ENCODE data around the gene KRTAP5-6. TPM values are rescaled to one million over a fixed set of nuclear protein-coding genes. Genes with fewer than 3 reads are reported as not detected.

Gene KRTAP5-6, protein sequence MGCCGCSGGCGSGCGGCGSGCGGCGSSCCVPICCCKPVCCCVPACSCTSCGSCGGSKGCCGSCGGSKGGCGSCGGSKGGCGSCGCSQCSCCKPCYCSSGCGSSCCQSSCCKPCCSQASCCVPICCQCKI
- not detected for total RNA-seq

DNA sequence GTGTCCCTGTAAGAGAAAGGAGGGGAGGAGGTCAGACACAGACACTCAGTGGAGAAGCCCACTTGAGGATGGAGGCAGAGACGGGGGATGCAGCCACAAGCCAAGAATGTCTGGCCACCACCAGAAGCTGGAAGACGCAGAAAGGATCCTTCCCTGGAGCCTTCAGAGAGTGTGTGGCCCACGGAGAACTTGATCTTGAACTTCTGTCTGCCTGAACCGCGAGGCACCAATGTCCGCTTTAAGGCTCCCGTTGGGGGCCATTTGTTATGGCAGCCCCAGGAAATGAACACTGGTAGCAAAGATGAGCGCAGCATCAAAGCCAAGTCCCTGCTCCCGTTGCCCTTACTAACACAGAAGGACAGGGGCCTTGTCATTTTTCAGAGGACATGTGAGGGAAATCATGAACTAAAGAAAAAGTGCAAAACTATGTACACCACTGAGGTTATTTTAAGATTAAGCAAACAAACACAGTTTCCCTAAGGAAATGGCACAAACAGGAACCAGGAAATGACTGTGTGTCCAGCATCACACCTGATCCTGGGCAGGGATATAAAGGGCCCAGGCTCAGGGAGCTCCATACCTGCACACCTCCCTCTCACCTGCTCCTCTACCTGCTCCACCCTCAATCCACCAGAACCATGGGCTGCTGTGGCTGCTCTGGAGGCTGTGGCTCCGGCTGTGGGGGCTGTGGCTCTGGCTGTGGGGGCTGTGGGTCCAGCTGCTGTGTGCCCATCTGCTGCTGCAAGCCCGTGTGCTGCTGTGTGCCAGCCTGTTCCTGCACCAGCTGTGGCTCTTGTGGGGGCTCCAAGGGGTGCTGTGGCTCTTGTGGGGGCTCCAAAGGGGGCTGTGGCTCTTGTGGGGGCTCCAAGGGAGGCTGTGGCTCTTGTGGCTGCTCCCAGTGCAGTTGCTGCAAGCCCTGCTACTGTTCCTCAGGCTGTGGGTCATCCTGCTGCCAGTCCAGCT lies at the start of gene KRTAP5-6:
Gene KRTAP5-6 (plus strand): TSS at position 588 of the 963 bp plus-strand sequence. CDS start 51 bp downstream, at position 639.
- H3K36me3 Mint-ChIP-seq = peaks cover 5% of the 10 kb centered on the region
- H3K4me3 Mint-ChIP-seq = peak within 1 kb of the TSS; percentile 2
- peaks cover 4% of the 10 kb centered on the region for H3K9me3 Mint-ChIP-seq

DNA sequence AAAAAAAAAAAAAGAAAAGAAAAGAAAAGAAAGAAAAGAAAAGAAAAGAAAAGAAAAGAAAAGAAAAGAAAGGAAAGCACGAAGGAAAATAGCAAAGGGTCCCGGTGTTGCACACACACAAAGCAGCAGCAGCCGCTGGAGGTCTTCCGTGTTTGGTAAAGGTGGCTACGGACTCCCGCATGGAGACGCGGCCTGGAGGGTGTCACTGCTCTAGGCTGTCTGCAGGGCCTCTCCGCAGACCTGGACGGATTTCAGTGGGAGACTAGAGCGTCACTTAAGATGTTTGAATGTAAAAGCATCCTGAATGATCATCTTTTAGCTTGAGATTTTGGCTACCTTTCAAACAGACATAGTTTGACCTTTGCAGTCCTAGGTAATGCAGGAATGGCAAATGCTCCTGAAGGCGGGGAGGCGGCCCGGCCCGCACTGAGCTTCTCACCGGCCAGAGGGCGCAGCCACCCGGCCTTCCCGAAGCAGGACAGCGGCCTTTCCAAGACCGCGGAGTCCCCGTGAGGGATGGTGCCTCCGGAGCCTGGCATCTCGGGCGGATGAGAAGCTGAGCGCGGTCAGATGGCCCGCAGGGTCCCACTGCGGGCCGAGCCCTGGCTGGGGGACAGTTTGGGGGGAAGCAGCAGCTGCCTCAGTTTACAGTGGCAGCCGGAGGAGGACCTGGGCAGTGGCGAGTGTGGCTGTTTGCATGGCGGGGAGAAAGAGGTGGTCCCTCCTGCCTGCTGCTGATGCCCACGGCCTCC lies 48.9 kb upstream of the KRTAP5-6 start:
- no peak overlapping the region for H3K27ac Mint-ChIP-seq
- no peak for ATAC-seq
- DNase-seq (ENCODE audit: low spot score) = no peak
- H3K36me3 Mint-ChIP-seq = no peaks in the 10 kb centered on the region
- H3K27me3 Mint-ChIP-seq = peaks cover 11 to 16% of the 10 kb centered on the region in 2 donors
- no peaks in the 10 kb centered on the region for H3K4me1 Mint-ChIP-seq (ENCODE audit: low read depth in 2 of 2)
- H3K4me3 Mint-ChIP-seq = no peak overlapping the region
- no peaks in the 10 kb centered on the region for H3K9me3 Mint-ChIP-seq

More for the DNA sequence above, at the start of gene KRTAP5-6:
- DNase-seq (ENCODE audit: low spot score) = no peak
- ATAC-seq = no peak
- Mint-ChIP-seq H3K27me3 (peaks cover 0 to 12% of the 10 kb centered on the region in 2 donors), H3K27ac (peak within 1 kb of the TSS; percentile 36 to 40), H3K4me1 (ENCODE audit: low read depth in 2 of 2) (peaks cover 20 to 30% of the 10 kb centered on the region in 2 donors)

DNA sequence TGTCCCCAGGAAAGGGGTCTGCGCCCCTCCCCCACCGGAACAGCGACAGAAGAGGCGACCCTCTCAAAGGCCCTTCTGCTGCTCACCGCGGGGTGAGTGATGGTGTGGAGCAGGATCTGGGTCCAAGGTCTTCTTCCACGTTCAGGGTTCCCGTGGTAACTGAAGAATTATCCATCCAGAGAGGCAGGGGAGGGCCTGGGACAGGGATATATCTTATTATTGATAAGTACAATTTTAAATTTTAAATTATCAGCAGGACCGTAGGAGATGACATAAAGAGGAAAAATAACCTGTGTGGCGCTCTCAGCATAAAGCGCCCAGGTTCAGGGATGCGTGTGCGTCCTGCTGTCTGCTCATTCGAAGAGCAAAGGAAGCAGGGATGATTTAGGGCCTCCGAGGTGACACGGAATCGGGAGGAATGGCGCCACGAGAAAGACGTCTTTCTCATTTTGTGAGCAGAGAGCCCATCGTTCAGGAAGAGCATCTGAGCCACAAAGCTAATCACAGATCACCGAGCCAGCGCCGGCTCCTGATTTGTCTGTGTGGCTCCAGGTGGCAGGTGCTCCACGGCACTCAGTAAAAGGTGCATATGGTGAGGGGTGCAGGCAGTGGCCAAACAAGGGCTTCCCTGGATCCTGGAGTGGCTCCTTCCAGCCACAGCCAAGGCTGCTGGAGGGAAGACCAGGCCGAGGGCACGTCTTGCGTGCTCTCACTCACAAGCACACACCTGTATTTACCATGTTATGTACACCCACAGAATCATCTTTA lies 48.2 kb upstream of the KRTAP5-6 start:
- ATAC-seq = no peak
- Mint-ChIP-seq H3K4me1 (ENCODE audit: low read depth in 2 of 2) (no peaks in the 10 kb centered on the region), H3K27me3 (peaks cover 14 to 16% of the 10 kb centered on the region in 2 donors), H3K36me3 (no peaks in the 10 kb centered on the region), H3K27ac (no peak overlapping the region), H3K4me3 (no peak overlapping the region), H3K9me3 (no peaks in the 10 kb centered on the region)
- DNase-seq (ENCODE audit: low spot score) = no peak

DNA sequence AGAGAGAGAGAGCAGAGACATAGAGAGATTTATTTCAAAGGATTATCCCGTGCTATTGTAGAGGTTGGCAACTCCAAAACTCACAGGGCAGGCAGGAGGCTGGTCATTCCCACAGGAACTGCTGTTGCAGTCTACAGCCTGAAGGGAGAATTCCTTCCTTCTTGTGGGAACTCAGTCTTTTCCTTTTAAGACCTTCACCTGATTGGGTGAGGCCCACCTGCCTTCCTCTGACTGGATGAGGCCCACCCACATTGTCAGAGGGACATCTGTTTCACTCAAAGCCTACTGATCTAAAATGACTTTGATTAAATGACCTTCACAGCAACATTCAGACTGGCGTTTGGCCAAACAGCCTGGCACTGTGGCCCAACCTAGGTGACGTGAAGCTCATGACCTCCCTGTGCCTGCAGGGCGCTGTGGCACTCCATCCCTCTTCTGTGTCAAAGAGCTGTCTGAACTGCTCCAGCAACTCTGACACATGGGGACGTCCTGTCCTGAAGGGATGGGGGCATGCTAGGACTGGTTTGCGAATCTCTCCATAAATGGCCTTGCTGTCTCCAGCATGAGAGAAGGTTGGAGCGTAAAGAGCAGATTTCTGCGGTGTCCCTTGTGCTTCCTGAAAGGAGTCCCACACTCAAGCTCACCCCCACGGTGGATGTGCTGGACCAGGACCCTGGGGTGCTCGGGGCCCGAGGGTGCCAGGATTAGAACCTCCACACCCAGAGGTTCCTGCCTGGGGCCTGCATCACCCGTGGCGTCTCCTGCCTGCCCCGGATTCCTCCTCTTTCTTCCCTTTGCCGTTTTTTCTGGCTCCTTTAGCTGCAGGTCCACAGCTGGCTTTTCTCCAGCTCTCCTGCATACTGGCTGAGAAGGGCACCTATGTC lies 46.7 kb upstream of the KRTAP5-6 start:
- no peaks in the 10 kb centered on the region for H3K36me3 Mint-ChIP-seq
- H3K4me3 Mint-ChIP-seq = no peak overlapping the region
- DNase-seq (ENCODE audit: low spot score) (no peak), ATAC-seq (no peak)
- no peaks in the 10 kb centered on the region for H3K4me1 Mint-ChIP-seq (ENCODE audit: low read depth in 2 of 2)
- no peak overlapping the region for H3K27ac Mint-ChIP-seq
- H3K9me3 Mint-ChIP-seq = no peaks in the 10 kb centered on the region
- H3K27me3 Mint-ChIP-seq = peaks cover 16 to 20% of the 10 kb centered on the region in 2 donors

DNA sequence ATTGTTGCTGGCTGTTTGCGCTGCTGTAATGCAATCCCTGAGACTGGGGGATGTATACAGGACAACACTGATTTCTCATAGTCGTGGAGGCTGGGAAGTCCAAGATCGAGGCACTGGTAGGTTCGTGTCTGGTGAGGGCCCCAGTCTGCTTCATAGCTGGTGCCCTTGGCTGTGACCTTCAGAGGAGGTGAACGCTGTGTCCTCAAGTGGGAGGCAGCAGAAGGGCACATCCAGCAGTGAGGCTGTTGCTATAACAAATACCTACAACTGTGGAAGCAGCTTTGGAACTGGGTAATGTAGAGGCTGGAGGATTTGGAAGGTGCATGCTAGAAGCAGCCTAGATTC lies 46.1 kb upstream of the KRTAP5-6 start:
- no peak overlapping the region for H3K27ac Mint-ChIP-seq
- H3K4me1 Mint-ChIP-seq (ENCODE audit: low read depth in 2 of 2) = no peaks in the 10 kb centered on the region
- H3K4me3 Mint-ChIP-seq = no peak overlapping the region
- no peak for ATAC-seq
- peaks cover 16 to 20% of the 10 kb centered on the region in 2 donors for H3K27me3 Mint-ChIP-seq
- DNase-seq (ENCODE audit: low spot score) = no peak
- H3K9me3 Mint-ChIP-seq = no peaks in the 10 kb centered on the region
- no peaks in the 10 kb centered on the region for H3K36me3 Mint-ChIP-seq

DNA sequence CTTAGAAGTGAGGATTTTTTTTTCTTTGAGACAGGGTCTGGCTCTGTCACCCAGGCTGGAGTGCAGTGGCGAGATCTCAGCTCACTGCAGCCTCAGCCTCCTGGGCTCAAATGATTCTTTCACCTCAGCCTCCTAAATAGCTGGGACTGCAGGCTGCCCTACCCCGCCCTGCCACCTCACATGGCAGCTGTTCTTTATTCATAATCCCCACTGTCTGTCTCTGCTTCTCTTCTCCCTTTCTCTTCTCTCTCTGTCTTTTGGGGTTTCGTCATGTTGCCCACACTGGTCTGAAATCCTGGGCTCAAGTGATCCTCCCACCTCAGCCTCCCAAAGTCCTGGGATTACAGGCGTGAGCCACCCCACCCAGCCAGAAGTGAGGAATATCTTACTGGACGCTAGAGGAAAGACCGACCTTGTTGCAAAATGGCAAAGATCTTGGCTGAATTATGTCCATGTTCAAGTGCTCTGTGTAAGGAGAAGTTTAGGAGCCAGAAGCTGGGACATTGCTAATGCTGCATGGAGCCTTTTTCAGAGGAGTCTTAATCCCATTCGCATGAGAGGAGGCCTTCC lies 45.5 kb upstream of the KRTAP5-6 start:
- Mint-ChIP-seq H3K27ac (peak overlapping the region in 1 of 2 donors; percentile 12), H3K4me3 (no peak overlapping the region), H3K4me1 (ENCODE audit: low read depth in 2 of 2) (no peaks in the 10 kb centered on the region), H3K36me3 (no peaks in the 10 kb centered on the region), H3K9me3 (no peaks in the 10 kb centered on the region), H3K27me3 (peaks cover 16 to 20% of the 10 kb centered on the region in 2 donors)
- no peak for DNase-seq (ENCODE audit: low spot score)
- no peak for ATAC-seq

DNA sequence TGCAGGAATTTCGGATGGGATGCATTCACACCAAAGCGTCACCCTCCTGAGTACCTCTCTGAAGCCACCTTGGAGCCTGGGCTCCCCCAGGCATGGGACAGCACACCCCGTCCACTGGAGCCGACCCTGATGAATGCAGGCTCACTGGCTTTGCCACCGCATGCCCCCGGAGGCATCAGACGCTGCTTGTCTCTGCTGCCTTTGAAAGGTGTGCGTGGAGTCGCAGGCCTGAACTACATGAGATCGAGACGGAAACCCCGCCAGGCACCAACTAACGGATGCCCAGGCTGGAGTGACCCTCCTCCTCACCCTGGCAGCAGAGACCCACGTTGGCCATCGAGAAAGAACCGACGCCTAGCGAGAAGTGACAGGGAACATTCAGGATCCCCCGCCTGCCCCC lies 45.0 kb upstream of the KRTAP5-6 start:
- DNase-seq (ENCODE audit: low spot score) = no peak

DNA sequence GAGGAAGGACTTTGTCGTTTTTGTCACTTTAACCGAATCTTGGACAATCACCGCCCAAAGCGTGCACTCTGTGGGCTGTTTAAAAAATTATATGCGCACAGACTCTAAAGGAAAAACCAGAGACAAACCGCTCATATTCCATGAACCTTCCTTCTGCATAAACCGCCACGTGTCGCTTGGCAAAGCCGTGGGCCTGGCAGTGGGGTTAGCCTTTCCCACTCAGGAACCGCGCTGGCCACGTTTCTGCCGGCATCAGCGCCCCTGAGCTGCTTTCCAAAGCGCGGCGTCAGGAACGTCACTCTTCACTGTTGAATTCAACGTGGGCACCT lies 44.6 kb upstream of the KRTAP5-6 start:
- H3K4me3 Mint-ChIP-seq = no peak overlapping the region
- H3K27ac Mint-ChIP-seq = no peak overlapping the region
- no peaks in the 10 kb centered on the region for H3K36me3 Mint-ChIP-seq
- no peaks in the 10 kb centered on the region for H3K9me3 Mint-ChIP-seq
- no peak for DNase-seq (ENCODE audit: low spot score)
- H3K27me3 Mint-ChIP-seq = peaks cover 13 to 20% of the 10 kb centered on the region in 2 donors
- no peak for ATAC-seq
- H3K4me1 Mint-ChIP-seq (ENCODE audit: low read depth in 2 of 2) = no peaks in the 10 kb centered on the region

More for the DNA sequence above, 45.0 kb upstream of the KRTAP5-6 start:
- no peak overlapping the region for H3K27ac Mint-ChIP-seq
- no peaks in the 10 kb centered on the region for H3K4me1 Mint-ChIP-seq (ENCODE audit: low read depth in 2 of 2)
- no peaks in the 10 kb centered on the region for H3K36me3 Mint-ChIP-seq
- peaks cover 16 to 20% of the 10 kb centered on the region in 2 donors for H3K27me3 Mint-ChIP-seq
- H3K9me3 Mint-ChIP-seq = no peaks in the 10 kb centered on the region
- H3K4me3 Mint-ChIP-seq = no peak overlapping the region
- ATAC-seq = no peak

DNA sequence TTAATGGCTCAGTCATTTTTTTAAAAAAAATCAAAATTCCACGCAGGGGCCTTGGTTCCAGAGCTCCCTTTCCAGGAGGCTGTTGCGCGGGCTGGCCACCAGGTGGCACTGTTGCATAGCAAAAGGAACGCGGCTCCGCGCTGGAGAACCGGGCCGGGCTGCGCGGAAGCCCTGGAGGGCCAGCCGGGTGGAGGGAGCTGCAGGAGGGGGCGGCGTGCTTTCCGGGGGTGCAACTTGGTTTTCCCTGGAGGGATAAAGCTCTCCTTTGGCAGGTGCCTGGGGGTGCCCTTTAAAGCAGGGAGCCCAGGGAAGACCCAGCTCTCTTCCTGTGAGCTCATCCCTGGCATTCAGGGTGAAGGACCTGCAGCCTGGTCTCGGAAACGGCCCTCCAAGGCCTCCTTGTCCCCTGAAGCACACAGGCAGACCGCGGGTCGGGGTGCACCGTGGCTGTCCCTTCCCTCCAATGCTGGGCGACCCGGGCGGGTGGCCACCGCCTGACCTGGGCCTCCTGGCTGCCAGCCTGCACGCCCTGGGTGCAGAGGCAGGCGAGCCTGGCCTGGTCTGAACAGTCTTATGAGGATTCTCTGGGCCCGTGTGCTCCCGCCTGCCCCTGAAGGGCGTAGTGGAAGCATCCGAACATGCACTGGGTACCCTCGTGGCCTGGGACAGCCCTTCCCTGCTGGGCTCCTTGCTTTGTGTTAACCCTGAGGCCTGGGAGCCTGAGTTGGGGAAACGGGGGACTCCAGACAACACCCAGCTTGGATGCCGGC lies 44.0 kb upstream of the KRTAP5-6 start:
- Mint-ChIP-seq H3K4me3 (no peak overlapping the region), H3K4me1 (ENCODE audit: low read depth in 2 of 2) (no peaks in the 10 kb centered on the region), H3K9me3 (no peaks in the 10 kb centered on the region), H3K36me3 (no peaks in the 10 kb centered on the region), H3K27ac (no peak overlapping the region), H3K27me3 (peaks cover 11 to 20% of the 10 kb centered on the region in 2 donors)
- ATAC-seq = peak; percentile 77 to 86
- peak; percentile 78 for DNase-seq (ENCODE audit: low spot score)

DNA sequence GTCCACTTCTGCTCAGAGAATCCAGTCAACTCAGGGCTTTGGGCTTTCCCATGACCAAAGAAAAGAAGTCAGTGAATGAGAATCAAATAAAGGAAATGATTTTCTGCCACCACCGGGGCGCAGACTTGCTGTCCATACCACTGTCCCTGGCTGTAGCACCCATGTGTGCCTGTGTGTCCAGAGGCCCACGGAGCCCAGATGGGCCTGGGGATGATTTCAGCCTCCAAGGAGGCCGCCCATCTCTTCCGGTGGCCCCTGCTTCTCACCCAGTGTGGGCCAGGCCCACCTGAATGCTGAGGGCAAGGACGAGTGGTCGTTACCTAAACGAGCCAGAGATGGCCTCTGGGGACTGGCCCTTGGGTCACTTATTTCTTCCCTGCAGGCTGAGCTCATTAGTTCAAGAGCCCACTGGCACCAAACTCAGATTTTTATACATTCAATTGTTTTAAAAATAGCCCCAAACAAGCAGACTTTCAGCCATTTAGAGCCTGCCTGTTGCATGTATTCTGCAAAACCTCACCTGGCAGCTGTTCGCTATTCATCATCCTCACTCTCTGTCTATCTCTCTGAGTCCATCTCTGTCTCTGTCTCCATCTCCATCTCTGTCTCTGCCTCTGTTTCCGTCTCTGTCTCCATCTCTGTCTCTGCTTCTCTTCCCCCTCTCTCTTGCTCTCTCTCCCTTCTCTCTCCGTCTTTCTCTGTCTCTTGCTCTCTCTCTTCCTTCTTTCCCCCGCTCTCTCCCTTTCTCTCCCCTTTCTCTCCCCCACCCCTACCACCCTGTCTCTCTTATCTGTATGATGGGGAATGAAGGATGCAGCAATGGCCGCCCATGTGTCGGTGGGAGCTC lies 43.2 kb upstream of the KRTAP5-6 start:
- no peak for ATAC-seq
- Mint-ChIP-seq H3K27me3 (peaks cover 11 to 23% of the 10 kb centered on the region in 2 donors), H3K4me3 (no peak overlapping the region), H3K4me1 (ENCODE audit: low read depth in 2 of 2) (no peaks in the 10 kb centered on the region), H3K27ac (no peak overlapping the region), H3K9me3 (no peaks in the 10 kb centered on the region), H3K36me3 (no peaks in the 10 kb centered on the region)
- no peak for DNase-seq (ENCODE audit: low spot score)

DNA sequence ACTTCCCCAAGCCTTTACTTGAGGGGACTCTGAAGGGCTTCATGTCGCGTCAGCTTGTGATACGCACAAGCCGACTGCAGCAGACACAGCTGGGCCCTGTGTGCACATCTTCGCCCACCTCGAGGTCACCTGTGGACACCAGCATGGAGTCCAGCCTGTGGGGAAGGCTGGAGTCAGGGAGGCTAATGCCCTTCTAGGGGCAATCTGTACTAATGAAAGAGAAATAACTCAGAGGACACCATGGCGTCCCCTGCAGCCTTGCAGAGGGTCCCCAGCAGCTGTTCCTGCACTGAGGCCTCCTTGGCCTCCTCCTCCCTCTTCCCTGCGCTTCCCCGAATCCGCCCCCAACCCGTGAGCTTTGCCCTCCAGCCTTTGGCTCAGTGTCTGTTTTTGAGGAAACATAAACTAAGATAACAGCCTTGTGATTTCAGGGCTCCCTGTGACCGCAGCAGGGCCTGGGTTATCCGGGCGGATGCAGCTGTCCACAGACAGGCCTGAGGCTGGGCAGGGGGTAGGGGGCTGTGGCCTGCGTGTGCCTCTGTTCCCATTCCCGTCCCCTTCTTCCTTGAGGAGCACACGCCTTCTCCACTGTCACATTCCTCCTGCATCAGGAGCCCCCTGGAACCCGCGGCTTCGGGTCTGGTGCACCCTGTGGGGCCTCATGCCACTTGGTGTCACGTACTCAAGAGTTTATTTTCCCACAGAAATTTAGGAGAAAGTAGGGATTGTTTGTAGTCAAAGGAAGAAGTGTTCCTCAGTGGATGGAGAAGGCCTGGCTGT lies 42.4 kb upstream of the KRTAP5-6 start:
- no peak overlapping the region for H3K4me3 Mint-ChIP-seq
- H3K9me3 Mint-ChIP-seq = no peaks in the 10 kb centered on the region
- H3K4me1 Mint-ChIP-seq (ENCODE audit: low read depth in 2 of 2) = peaks cover 4 to 6% of the 10 kb centered on the region in 2 donors
- no peak overlapping the region for H3K27ac Mint-ChIP-seq
- ATAC-seq (no peak), DNase-seq (ENCODE audit: low spot score) (no peak)
- peaks cover 15 to 31% of the 10 kb centered on the region in 2 donors for H3K27me3 Mint-ChIP-seq
- H3K36me3 Mint-ChIP-seq = no peaks in the 10 kb centered on the region

Data from natural killer cell treated with Interleukin-12 subunit alpha and Interleukin-12 subunit beta and Interleukin-15 and Interleukin-18, amount 100 ng/mL, for 72 hours (primary cell).